NCI-H2107 (cell line): ENCODE data around the gene AVL9.

Source experiments
- DNase-seq: peaks from one replicate; lab custom pipeline; 2025; lab: John Stamatoyannopoulos, UW

Gene AVL9

GRCh38 chr7:32535162-32535702 is 39.9 kb downstream of the AVL9 start:
- DNase-seq = no peak

- no peak for DNase-seq
These were observed 40.7 kb downstream of the AVL9 start for GRCh38 chr7:32536016-32536415.

DNA sequence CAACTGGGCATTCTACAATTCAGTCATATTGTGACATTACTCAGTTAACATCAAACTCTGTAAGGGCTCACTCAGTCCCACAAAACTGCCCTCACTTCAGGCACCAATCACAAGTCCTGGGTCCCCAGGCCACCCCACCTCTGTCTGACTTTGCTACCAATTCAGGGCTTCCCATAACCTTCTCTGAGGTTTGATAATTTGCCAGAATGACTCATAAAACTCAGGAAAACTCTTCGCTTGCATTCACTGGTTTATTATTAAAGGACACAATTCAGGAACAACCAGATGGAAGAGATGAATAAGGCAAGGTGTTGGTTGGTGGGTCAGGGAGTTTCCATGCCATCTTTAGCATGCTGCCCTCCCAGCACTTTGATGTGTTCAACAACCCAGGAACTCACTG is 41.3 kb downstream of the AVL9 start:
- DNase-seq = no peak

DNA sequence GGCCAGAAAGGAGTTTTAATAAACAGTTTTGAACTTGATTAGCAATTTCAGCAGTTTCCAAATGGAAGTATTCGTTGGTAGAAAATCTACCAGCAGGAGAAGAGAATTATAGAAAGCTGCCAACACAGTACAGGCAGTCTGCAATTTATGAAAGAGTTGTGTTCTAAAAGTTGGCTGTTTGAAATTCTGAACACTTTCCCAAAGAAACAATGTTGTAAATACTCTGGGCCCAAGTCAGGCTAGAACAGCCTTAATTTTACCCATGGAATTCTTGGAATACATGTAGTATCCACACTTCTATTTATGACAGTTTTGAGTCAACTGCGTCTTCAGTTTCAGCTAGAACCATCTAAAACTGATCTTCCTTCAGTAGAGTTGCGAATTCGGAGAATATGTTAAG is 42.5 kb downstream of the AVL9 start:
- no peak for DNase-seq

GRCh38 chr7:32539366-32539765 is 44.1 kb downstream of the AVL9 start:
- no peak for DNase-seq

GRCh38 chr7:32539919-32540531 is 44.7 kb downstream of the AVL9 start:
- DNase-seq = no peak

DNA sequence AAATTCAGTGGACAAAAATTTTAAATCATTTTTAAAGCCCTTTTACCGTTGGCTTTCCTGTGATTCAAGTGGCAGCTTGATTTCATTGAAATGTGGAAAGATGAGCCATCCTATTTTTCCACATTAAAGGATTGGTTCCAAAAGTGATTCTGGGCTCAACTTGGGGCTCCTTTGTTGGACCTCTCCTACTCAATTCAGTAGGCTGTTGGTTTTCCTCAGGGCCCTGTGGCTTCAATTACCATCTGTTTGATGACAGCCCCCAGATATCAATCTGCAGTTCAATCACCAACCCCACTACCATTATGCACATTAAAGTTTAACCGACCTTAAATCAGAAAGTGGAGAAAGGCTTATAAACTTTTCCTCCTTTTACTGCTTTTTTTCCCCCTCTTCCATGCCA is 47.3 kb downstream of the AVL9 start:
- DNase-seq = no peak

DNA sequence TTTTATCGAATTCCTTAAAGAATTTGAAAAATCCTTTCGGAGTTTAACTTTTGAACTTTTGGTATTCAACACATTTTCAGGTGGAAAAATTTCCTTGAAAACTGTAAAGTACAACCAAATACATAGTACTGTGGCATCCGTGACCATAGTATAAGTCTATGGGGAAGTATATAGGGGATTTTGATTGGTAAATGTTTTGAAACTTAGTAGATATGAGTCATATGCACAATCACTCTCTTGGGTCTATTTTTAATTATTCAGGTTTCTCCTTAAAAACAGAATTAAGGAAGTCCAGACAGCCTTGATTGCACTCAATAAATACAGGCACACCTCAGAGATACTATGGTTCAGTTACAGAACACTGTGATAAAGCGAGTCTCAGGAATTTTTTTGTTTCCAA is 64.2 kb downstream of the AVL9 start:
- DNase-seq = no peak

DNA sequence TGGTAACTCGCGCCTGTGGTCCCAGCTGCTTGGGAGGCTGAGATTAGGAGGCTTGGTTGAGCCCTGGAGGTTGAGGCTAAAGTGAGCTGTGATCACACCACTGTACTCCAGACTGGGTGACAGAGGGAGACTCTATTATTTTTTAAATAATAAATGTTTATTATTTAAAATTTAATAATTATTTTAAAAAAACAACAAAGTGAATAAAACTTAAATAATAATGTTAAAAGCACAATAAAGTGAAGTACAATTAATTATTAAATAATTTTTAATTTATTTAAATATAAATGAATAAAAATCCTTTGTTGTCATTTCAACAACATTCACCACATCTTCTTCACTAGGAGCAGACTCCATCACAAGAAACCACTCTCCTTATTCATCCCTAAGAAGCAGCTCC is 64.8 kb downstream of the AVL9 start:
- DNase-seq = no peak

DNA sequence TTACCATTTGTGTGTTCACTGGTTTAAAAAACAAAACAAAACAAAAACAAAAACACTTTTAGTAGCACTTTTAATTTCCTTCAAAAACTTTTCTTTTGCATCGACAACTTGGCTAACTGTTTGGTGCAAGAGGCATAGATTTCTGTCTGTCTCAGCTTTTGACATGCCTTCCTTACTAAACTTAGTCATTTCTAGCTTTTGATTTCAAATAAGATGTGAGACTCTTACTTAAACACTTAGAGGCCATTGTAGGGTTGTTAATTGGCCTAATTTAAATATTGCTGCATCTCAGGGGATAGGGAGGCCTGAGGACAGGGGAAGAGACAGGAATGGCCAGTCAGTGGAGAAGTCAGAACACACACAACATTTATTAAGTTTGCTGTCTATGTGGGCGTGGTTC is 66.3 kb downstream of the AVL9 start:
- DNase-seq = no peak

GRCh38 chr7:32564542-32564941 is 69.3 kb downstream of the AVL9 start:
- DNase-seq = no peak

DNA sequence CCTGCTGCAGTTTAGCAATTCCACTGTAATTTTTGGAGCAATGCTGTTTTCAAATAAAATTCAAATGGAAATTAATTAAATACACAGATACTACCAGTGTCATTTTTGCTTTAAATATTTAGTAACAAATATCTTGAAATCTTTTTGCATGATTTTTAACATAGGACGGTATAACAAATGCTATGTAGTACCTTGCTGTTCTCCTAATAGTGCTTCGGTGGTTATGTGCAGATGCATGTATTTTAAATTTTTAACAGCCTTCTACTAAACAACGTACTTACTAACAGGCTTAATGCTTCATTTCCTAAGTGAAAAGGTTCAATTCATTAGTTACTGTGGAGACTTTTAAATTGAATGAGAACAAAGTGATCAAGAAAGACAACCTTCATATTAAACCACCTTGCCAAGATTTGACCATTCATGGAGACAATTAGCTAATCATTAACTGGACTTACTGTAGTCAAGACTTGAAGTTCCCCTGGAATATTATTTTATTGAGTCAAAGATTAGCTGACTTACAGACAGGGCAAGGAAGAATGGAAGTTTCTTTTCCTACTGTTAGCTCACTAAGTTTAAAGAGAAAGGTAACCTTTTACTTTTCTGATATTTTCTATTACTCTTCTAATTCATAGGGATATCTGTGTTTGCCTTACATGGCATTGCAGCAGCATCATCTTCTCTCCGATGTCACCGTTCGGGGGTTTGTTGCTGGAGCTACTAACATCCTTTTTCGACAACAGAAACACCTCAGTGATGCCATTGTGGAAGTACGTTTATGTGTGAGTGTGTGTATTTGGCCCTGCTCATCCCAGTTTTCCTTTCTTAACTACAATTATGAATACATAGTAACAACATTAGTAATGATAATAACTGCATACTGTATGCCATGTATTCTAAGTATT is 74.3 kb downstream of the AVL9 start:
- no peak for DNase-seq

DNA sequence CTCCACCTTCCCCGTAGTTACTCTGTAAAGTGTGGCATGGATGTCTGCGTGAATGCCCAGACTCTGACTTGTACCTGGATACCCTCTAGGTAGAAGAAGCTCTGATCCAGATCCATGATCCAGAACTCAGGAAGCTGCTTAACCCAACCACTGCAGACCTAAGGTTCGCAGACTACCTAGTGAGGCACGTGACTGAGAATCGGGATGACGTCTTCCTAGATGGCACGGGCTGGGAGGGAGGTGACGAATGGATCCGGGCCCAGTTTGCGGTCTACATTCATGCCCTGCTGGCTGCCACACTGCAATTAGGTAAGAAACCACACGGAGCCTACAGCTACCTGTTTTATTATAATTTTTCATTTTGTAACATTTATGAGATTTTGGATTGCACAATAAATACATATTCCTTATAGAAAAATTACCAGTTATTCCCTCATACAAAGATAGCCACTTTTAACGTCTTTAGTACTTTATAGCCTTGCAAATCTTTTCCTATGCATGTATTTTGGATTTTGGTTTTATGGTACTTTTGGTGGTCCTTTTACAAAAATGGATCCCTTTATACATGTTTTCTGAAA is 77.9 kb downstream of the AVL9 start:
- no peak for DNase-seq

DNA sequence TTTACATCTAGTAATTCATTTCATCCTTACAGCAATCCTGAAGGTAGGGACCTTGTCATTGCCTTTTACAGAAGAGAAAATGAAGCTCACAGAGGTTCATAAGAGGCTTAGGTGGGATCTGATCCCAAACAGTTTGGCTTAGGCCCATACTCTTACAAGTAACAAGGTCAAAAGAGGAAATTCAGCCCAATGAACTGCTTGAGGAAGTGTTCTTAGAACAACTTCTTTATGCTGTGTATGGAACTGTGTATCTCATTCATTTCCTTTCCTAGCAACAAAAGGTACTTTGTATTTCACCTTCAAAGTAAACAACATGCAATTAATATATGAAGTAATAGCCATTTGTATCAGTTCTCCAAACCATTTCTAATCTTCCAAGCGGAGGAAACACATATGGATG is 79.3 kb downstream of the AVL9 start:
- no peak for DNase-seq

- DNase-seq = no peak
These were observed 82.1 kb downstream of the AVL9 start for GRCh38 chr7:32577421-32577820.

- no peak for DNase-seq
These were observed 84.5 kb downstream of the AVL9 start for GRCh38 chr7:32579776-32580175.

GRCh38 chr7:32580646-32581045 is 85.4 kb downstream of the AVL9 start:
- no peak for DNase-seq

DNA sequence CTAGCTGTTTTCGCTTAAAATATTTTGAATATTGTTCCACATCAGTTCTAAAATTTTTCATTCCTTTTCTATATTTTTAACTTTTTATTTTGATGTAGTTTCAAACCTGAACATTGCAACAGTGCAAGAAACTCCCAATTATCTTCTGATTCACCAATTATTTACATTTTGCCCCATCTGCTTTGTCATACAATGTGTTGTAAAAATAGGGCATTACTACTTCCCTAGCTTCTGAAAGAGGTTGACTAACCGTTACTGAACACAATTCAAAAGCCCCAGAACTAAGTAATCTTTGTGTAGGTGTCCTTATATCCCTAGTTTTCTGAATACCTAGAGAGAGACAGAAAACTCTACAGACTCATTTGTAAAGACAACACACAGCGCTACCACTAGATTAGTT is 86.7 kb downstream of the AVL9 start:
- DNase-seq = no peak

DNA sequence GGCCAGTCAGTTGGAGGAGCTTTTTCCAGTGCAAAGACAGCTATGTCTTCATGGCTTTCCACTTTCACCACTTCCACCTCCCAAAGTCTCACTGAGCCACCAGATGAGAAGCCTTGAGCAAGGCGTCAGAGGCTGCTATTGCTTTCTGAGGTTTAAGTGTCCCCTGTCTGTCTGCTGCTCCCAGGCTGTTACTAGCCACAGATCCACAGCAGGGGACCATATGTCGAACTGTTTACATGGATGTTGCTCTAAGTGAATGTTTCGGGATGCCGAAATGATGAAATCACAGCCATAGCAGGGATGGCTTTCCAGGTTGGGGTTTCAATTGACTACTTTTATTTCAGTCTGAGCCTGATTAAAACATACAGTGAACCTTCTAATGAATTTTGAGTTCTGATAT is 88.5 kb downstream of the AVL9 start:
- no peak for DNase-seq

- no peak for DNase-seq
These were observed 91.3 kb downstream of the AVL9 start for GRCh38 chr7:32586291-32587221.

GRCh38 chr7:32587411-32587948 is 92.2 kb downstream of the AVL9 start:
- no peak for DNase-seq

DNA sequence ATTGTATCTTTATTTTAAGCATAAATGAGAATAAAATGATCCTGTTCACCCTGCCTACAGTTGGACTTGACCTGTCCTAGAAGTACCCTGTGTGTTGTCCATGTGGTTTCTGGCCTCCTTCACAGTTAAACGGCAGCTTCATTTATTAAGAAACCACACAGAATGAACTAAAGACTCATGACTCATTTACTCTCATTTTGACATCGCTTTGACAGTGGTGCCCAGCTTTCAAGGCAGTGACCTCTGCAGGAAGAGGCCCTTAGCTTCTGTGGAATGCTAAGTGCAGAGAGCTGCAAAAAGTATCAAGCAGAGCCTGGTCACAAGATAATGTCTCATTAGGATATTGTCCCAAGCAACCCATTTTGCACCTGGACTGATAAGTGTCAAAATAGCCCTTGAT is 93.4 kb downstream of the AVL9 start:
- DNase-seq = no peak
